Measurements from ENCODE around the gene SIVA1.

SIVA1 gene

DNA sequence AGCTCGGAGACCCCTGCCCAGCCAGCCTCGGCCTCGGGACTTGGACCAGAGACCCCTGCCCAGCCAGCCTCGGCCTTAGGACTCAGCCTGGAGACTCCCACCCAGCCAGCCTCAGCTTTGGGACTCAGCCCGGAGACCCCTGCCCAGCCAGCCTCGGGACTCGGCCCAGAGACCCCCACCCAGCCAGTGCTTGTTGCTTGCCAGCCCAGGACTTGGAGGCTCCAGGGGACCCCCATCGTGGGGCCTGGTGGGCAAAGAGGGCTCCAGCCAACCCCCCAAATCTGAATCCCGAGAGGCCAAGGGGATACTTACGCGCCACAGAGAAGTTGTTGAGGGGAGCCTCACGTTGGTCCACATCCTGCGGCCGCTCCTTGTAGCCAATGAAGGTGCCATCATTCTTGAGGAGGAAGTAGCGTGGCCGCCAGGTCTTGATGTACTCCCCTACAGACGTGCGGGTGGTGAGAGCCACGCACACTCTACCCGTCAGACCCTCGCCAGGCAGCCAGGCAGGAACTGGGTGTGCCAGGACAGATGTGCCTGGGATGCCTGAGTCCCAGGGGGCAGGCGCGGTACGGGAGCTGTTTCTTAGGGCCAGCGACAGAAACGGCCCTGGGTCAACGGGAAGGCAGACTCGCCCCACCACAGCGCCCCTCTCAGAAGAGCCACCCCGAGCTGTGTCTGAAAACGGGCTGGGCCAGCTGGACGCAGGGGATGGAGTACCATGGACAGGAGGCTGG is 27.0 kb downstream of the SIVA1 start:
- TF ChIP-seq, protein P1, sequence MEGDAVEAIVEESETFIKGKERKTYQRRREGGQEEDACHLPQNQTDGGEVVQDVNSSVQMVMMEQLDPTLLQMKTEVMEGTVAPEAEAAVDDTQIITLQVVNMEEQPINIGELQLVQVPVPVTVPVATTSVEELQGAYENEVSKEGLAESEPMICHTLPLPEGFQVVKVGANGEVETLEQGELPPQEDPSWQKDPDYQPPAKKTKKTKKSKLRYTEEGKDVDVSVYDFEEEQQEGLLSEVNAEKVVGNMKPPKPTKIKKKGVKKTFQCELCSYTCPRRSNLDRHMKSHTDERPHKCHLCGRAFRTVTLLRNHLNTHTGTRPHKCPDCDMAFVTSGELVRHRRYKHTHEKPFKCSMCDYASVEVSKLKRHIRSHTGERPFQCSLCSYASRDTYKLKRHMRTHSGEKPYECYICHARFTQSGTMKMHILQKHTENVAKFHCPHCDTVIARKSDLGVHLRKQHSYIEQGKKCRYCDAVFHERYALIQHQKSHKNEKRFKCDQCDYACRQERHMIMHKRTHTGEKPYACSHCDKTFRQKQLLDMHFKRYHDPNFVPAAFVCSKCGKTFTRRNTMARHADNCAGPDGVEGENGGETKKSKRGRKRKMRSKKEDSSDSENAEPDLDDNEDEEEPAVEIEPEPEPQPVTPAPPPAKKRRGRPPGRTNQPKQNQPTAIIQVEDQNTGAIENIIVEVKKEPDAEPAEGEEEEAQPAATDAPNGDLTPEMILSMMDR (IDR thresholded peaks at IDR 0.05; ENCODE audit: borderline replicate concordance, insufficient read depth, low read depth, low read length), result no peak
- H3K4me3 ChIP-seq (ENCODE audit: low read depth, low read length), result no peak overlapping the region

DNA sequence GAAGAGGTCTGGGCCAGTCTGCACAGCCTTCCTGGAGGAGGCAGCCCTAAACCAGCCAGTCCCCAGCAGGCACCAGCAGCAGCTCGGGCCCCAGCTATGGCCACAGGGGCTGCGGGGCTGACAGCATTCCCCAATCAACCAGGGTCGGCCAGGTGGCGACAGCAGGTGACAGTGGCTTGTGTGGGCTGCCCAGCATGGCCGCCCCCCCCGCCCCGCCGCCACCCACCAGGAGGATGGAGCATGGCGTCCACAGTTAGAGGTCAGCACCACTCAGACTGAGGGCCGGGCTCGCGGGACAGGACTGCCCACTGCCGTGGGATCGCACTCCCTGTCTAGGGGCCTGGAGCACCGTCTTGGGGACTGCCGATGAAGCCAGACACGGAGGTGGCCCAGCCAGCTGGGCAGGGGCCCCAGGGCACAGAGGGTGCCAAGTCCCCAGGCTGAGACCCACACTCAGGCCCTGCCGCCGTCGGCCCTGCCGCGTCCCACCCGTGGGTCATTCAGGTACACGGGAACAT is 27.6 kb downstream of the SIVA1 start:
- no peak overlapping the region for H3K4me3 ChIP-seq (ENCODE audit: low read depth, low read length)
- TF ChIP-seq, protein P1 (IDR thresholded peaks at IDR 0.05; ENCODE audit: borderline replicate concordance, insufficient read depth, low read depth, low read length), result no peak

DNA sequence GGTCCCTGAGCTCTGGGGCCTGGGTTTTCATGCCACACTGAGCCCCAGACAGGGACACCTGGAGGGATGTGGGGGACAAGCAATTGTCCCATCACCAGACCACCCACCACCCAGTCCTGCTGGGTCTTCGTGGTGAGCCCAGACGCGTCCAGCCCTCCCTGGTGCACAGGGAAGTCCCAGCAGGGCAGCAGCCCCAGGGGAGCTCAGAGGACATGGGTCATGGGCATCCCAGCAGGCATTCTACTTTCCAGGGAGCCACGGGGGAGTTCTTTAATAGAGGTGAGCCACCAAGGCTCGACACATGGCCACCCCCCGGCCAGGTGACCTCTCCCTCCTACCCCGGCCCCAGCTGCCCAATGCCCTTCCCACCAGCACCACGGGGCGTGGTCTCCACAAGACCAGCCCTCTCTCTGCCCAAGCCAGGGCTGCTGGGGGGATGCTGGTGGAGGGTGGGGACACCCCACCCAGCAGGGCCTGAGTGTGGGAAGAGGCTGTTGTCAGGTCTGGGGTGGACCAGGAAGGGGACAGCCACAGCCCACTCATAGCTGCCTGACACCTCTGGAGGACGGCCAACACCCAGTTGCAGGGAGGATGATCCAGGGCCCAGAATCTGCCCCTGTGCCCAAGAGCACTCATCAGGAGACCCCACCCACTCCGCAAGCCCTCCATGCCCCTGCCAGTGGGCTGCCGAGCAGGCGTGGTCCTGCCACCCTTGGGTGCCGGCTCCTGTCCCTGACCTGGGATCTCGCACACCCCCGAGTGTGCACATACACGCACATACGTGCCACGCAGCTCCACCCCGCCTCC is 28.5 kb downstream of the SIVA1 start:
- TF ChIP-seq, protein P1 (IDR thresholded peaks at IDR 0.05; ENCODE audit: borderline replicate concordance, insufficient read depth, low read depth, low read length), result no peak
- no peak overlapping the region for H3K4me3 ChIP-seq (ENCODE audit: low read depth, low read length)

DNA sequence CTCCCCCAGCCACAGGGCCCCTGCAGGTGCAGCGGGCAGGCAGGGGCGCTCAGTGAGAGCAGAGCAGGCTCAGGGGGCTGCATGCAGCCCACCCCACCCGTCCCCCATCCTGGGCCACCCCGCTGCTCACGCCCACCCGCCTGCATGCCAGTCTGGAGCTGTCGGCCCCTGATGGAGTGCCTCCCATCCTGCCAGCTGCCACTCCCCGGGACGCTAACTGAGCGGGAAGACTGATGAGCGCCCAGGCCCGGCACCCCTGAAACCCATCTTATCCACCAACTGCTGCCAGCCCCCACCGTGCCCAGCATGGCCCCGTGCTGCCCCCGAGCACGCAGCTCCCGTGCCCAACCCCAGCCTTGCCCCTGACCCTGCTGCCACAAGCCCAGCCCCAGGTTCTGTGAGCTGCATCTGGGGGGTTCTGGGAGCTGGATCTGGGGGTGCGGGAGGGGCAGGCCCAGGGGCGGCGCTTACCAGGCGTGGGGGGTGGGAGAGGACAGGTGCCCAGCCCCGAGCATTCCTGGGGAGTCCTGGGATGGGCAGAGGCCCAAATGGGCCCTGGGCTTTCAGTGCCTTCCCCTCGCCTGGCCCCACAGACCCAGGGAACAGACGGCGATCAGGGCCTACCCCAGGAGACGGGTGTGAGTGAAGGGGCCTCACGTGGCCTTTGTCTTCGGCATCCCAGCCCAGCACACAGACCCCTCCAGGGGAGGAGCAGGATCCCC is 29.3 kb downstream of the SIVA1 start:
- H3K4me3 ChIP-seq (ENCODE audit: low read depth, low read length), result no peak overlapping the region
- TF ChIP-seq, protein P1 (IDR thresholded peaks at IDR 0.05; ENCODE audit: borderline replicate concordance, insufficient read depth, low read depth, low read length), result no peak

DNA sequence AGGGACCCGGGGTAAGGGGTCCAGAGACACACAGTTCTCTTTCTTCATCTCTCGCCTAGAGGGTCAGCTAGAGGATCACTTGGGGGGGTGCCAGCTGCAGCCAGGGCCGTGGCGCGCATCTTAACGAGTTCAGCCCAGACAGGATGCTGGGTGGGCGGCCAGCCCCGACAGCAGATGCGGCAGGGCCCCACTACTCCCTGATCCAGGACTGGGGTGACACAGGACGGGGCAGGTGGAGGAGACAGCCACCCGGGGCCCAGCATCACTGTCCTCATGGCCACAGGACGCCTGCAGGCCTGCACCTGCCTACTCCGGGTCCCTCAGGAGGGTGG is 29.8 kb downstream of the SIVA1 start:
- TF ChIP-seq, protein P1 (IDR thresholded peaks at IDR 0.05; ENCODE audit: borderline replicate concordance, insufficient read depth, low read depth, low read length), result no peak

DNA sequence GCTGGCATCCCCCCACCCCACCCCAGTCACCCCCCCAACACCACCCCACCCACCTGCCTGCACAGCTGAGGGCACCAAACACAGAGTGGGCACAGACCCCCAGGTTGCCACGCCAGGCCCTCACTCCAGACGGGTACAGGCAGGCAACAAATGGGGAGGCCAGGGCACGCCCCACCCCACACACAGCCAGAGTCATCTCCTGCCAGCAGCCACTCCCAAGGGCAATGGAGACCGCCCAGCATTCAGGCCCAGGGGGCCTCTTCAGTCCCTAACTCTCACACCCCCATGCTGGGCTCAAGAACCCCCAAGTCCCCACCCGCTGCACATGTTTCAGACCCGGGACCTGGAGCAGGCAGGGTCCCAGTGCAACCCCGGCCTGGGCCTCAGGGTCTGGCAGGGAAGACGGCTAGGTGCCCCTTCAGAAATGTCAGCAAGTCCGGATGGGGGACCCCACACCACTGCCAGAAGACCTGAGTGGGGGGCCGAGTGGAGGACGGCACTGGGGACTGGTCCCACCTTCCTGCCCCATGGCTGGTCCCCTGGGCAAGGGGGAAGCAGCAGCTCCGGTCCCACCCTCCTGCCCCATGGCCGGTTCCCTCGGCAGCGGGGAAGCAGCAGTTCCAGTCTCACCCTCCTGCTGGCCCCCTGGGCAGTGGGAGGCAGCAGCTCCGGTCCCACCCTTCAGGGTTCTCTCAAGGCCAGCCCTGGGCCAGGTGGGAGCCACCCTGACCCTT is 30.7 kb downstream of the SIVA1 start:
- no peak overlapping the region for H3K4me3 ChIP-seq (ENCODE audit: low read depth, low read length)
- TF ChIP-seq, protein P1 (IDR thresholded peaks at IDR 0.05; ENCODE audit: borderline replicate concordance, insufficient read depth, low read depth, low read length), result no peak

More for the DNA sequence above, 29.8 kb downstream of the SIVA1 start:
- H3K4me3 ChIP-seq (ENCODE audit: low read depth, low read length), result no peak overlapping the region

Data from GM12875 (cell line).